HG03575 (cell line): Measurements from ENCODE around the gene COL23A1.
"Not testable (repeated sequence)": the region's sequence is repeated elsewhere in the genome, so short reads cannot be mapped to it uniquely, and the experiment has no call there.

ENCODE experiments used
- ATAC-seq: cut with Tn5 transposase; IDR thresholded peaks from one replicate; pipeline ENCODE4 v1.9.1; 2021; ENCODE audit not compliant: unreplicated experiment, insufficient number of reproducible peaks, low FRiP score; ENCODE audit errors: extremely low read depth

COL23A1 gene

DNA sequence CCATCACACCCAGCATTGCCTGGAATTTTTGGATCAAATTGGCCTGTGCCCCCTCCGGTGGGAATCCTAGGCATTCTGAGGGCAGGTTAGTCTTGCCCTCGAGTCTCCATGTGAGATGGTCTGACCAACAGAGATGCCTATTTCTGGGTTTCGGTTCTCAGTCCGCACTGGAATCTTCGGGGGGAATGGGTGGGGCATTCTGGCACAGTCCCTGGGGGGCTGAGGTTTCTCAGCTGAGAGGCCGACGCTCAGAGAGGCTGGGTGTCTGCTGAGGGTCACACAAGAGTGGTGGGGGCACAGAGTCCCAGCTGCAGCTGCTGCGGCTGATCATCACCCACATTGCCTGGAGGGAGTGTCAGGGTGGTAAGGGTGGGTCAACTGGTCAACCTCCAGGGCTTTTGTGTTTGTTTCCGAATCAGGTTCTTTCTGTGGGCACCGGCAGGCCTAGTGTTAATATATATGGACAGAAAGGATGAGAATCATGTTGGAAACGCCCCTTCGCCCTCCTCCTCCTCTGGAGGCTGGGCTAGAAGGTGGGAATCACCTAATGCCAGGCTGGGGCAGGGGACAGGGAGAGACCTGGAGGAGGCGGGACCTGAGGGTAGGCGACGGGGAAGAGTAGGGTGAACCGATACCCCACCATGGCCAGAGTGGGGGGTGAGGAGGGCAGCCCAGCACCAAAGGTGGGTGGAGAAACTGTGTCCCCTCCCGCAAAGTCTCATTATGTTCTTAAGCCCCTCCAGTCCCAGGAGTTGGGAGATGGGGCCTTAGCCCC is 208.1 kb downstream of the COL23A1 start:
- ATAC-seq, result no peak

GRCh38 chr5:178381206-178381605 is 209.0 kb downstream of the COL23A1 start:
- ATAC-seq, result no peak

- ATAC-seq, result no peak
Observed at GRCh38 chr5:178380541-178381074, 209.6 kb downstream of the COL23A1 start.

GRCh38 chr5:178380086-178380485 is 210.1 kb downstream of the COL23A1 start:
- no peak for ATAC-seq

DNA sequence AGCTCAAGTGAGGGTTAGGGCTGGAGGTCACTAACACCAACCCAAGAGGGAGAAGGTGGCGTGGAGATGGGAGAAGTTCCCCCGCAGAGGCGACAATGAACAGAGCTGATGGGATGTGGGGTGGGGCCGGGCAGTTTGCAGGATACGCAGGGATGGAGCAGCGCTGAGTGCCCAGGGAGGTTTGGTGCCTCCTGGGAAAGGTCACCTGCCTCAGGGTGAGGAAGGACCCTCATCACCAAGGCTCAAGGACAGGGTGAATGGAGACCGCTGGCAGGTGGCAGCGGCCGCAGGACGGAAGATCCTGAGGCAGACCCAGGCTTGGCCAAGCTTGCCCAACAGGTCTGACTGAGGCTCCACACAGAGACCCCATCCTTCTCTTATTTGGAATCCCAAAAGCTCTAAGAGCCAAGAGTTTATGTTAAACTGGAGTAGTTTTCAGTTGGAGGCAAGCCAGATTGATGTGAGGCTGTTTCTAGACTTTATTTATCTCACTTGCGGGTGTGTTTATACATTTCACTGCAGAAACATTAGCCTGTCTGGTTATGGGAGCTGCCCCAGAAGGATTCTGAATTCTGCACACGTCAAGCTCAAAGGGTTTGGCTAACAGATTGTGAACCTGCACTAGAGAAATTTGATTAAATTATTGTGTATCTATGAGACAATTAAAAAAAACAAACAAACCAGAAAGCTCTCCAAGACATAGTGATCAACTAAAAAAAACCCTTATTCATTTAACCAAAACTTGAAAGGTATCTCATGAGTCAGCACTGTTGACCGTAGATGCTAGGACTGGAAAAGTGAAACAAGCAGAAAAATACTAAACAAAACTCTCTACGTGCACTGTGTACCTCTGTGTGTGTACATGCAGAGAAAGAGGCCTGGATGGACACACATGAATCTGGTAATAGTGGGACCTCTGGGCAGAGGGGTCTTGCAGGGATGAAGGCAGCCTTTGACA is 211.4 kb downstream of the COL23A1 start:
- no peak for ATAC-seq

GRCh38 chr5:178377583-178378270 is 212.5 kb downstream of the COL23A1 start:
- no peak for ATAC-seq

DNA sequence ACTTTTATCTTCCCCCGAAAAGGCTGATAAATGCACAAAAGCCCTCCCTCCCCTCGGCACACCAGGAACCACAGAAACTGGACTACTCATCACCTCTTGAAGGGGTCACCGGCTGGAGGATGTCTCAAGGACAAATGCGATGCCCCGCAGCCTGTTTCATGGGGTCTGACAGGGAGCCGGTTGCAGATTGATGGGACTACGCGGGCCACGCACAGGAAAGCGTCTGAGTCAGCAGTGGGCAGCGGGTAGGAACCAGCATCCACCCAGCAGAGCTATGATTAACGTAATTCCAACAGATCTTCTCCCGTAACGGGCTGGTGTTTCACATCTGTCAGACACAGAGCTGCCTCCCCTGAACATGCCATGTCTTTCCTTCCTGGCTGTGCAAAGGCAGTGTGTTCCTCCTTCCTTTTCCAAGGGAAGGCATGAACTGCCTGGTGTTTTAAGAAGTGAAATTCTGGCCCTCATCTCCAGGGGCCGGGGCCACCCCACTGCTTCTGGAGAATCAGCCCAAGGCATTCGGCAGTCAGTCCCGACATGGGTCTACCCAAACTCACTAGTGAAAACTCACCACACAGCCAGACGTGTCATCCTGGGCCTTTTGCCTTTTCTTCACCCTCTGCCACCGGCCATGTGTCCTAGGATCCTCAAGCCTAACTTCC is 213.1 kb downstream of the COL23A1 start:
- no peak for ATAC-seq

DNA sequence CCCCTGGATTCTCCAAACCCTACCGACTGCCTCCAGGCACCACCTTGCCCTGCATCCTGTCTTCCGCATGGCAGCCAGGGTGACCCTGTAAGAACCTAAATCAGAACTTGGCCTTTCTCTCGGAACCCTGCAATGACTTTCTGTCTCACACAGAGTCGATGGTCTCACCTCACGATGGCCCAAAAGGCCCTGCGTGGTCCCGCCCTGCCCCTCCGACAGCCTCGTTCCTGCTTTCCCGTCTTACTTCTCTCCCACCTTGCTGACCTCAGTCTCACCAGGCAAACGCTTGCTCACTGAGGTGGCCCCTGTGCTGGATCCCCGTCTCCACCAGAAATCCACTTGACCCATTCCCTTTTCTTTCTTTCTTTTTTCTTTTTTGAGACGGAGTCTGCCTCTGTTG is 214.8 kb downstream of the COL23A1 start:
- no peak for ATAC-seq

- ATAC-seq, result no peak
Observed at GRCh38 chr5:178373711-178374110, 216.5 kb downstream of the COL23A1 start.

DNA sequence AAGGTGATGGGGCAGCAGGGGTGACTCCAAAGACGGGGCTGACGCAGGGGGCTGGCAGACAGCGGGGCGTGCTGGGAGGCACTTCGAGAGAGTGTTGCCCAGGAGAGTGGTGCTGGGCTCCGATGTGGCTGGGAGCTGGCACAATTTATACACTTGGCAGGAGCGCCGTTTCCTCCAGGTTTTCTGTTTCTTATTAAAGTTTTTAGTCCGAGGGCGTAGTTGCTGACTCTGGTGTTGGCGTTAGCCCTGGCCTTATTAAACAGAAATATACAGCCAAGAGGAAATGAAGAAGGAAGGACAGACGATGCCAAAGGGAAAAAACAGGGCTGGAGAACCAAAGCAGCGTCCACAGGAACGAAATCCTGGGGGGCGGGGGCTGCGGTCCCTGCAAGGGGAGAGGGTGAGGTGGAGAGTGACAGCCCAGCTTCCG is 218.0 kb downstream of the COL23A1 start:
- ATAC-seq, result no peak

- ATAC-seq, result no peak
Observed at GRCh38 chr5:178371362-178372111, 218.7 kb downstream of the COL23A1 start.

DNA sequence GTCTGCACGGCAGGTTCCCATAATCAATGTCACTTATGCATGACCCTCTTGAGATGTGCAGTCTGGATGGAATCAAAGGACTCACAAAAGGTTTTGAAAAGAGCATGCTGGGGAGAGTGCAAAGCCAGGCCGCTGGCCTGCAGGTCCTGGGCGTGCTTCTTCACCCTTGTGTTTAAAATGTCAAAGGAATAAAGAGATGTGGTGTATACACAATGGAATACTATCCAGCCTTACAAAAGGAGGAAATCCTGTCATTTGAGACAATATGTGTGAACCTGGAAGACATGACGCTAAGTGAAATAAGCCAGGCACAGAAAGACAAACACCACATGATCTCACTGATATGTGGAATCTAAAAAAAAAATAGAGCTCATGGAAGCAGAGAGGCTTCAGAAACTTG is 220.1 kb downstream of the COL23A1 start:
- no peak for ATAC-seq

- ATAC-seq, result not testable (repeated sequence)
Observed at GRCh38 chr5:178369469-178369868, 220.7 kb downstream of the COL23A1 start.

DNA sequence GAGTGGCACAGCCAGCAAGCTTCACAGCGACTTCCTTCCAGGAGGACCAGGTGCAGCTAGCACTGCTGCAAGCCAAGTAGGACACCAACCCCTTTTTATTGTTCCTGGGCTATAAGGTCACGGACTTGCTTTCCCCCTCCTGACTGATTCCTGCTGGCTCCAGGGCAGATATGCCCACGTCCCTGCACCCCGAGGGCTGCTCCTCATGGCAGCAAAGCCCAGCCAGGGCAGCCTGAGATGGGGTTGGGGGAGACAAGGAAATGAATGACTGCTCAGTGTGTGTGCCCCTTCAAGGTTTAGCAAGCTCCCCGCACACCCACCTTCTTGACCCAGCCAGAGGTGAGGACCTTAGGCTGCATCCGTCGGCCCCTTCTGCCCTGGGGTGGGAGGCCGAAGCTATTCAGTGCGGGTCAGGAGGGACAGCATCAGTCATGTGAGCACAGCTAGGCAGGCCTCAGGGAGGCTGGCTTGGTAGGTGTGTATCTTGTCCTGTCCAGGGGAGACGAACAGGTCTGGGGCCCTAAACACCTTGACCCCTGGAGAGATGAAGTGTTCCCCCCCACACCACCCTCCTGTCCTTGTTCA is 221.4 kb downstream of the COL23A1 start:
- no peak for ATAC-seq

- no peak for ATAC-seq
Observed at GRCh38 chr5:178368274-178368673, 221.9 kb downstream of the COL23A1 start.

DNA sequence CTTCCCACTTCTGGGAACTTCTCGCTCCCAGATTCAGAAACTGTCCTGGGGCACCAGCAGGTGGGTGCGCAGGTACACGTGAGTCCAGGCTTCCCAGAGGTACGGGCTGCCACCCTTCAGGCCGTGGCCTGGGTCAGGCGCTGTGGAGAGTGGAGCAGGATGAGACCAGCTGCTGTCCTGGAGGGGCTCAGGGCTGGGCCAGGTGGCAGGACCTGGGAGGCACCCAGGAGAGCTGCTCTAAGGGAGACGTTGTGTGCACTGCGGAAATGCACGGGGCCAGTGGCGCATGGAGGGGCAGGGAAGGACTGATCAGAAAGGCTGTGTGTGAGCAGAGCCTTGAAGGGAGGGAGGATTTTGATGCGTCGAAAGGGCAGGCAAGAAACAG is 222.5 kb downstream of the COL23A1 start:
- no peak for ATAC-seq

GRCh38 chr5:178366998-178367735 is 223.0 kb downstream of the COL23A1 start:
- no peak for ATAC-seq
